ENCODE results near the gene MINDY4.

MINDY4 gene

GRCh38 chr7:30920584-30921539 lies 149.6 kb downstream of the MINDY4 start:
- no peak for DNase-seq

DNA sequence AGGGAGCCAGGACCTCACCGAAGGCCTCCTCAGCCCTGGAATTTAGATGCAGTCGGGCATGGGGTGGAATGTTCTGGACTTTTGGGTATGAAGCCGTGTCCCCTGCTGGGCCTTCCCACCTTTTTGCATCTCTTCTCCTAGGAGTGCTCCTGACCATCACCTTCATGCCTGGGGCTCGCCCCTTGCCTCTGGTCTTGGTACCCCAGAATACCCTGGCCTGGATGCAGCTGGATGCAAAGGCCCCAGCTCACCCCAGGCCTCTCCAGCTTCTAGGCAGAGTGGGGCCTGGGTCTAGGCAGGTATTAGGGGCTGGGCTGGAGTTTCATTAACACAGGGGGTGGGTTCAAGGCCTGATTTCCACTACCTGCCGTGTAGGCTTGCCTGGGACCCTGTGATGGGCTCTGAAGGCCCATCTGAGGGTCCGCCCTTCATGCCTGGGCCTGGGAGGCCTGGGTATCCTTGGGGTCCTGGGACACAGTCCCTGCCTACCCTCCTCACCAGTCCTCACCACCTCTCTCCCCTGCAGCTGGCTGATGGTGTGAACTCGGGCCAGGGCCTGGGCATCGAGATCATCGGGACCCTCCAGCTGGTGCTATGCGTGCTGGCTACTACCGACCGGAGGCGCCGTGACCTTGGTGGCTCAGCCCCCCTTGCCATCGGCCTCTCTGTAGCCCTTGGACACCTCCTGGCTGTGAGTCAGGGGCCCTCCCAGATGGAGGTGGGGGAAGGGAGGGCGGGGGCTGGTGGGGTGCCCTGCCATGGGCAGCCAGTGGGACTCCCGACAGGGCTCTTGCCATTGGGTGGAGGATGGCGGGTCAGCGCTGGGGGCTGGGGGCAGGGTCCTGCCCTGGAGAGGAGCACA lies 150.6 kb downstream of the MINDY4 start:
- no peak for DNase-seq

- no peak for DNase-seq
These were observed 151.4 kb downstream of the MINDY4 start for GRCh38 chr7:30922596-30922995.

GRCh38 chr7:30923009-30923773 lies 152.0 kb downstream of the MINDY4 start:
- DNase-seq: no peak

- DNase-seq: no peak
These were observed 152.7 kb downstream of the MINDY4 start for GRCh38 chr7:30923774-30924413.

DNA sequence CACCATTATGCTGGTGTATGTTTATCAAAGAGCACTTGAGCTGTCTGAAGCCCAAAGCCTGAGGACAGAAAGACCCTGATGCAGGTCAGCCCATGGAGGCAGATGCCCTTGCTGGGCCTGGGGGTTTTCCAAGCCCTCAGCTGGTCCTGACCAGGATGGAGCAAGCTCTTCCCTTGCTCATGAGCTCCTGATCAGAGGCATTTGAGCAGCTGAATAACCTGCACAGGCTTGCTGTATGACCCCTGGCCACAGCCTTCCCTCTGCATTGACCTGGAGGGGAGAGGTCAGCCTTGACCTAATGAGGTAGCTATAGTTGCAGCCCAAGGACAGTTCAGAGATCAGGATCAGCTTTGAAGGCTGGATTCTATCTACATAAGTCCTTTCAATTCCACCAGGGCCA lies 153.4 kb downstream of the MINDY4 start:
- no peak for DNase-seq

GRCh38 chr7:30925117-30925516 lies 153.9 kb downstream of the MINDY4 start:
- no peak for DNase-seq

GRCh38 chr7:30925913-30926312 lies 154.7 kb downstream of the MINDY4 start:
- no peak for DNase-seq

DNA sequence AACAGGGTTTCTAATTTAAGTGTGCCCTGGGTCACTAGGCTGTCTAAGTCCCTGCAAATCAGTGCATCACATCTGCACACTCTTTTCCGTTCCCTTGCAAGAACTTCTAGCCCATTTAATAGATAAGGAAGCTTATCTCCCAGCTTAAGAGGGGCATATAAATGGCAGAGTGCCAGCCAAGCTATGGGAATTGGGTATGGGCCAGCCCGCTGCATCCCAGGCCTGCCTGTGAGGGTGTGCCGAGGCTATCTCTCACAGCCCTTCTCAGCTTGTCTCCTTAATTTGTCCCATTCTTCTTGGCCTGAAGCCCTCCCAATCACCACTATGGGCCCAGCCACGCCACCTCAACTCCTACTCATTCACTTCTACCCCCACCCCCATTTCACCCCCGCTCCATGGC lies 155.1 kb downstream of the MINDY4 start:
- no peak for DNase-seq

DNA sequence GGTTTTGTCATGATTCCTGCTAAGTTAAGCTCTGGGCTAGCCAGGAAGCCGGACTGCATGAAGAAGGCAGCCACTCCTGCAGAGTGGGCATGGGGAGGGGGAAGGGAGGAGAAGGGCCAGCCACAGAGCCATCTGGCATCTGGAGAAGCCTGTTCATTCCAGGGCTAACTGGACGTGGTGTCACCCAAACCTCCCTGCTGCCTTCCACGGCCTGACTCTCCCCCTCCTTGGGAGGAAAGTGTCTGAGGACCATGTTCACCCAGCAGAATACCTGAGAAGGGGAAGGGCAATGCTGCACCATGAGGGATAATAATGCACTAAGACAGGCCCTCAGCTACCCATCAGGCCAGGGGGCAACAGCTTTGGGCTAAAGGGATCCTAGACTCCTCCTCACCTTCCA lies 155.8 kb downstream of the MINDY4 start:
- no peak for DNase-seq

GRCh38 chr7:30927559-30927958 lies 156.3 kb downstream of the MINDY4 start:
- no peak for DNase-seq

DNA sequence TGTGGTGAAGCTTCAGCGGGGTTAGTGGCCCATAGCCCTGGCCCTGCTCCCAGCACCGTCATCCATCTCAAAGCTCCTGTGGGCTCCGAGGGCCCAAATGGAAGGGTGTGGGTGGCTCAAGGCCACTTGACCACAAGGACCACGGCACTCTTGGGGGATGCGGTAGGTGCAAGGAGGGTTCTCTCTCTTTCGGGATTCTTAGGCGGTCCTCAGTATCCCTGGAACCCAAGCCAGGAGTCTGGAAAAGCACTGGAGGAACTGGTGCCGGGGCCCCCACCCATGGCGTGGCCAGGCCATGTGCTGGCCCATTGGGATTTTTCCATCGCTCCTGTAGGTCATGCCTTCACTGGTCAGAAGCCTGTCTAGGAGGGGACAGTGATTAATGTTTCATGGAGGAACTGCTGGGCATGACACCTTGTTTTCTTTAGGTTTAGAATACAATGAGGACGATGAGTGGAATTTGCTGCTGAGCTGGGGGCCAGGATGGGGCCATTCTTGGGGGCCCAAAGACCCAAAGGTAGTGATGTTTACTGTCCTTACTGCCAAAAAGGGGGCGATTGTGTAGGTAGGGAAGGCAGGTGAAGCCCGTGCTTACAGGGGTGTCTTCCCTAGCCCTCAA lies 157.1 kb downstream of the MINDY4 start:
- no peak for DNase-seq

- no peak for DNase-seq
These were observed 158.5 kb downstream of the MINDY4 start for GRCh38 chr7:30929686-30930085.

- DNase-seq: no peak
These were observed 159.4 kb downstream of the MINDY4 start for GRCh38 chr7:30930621-30931020.

DNA sequence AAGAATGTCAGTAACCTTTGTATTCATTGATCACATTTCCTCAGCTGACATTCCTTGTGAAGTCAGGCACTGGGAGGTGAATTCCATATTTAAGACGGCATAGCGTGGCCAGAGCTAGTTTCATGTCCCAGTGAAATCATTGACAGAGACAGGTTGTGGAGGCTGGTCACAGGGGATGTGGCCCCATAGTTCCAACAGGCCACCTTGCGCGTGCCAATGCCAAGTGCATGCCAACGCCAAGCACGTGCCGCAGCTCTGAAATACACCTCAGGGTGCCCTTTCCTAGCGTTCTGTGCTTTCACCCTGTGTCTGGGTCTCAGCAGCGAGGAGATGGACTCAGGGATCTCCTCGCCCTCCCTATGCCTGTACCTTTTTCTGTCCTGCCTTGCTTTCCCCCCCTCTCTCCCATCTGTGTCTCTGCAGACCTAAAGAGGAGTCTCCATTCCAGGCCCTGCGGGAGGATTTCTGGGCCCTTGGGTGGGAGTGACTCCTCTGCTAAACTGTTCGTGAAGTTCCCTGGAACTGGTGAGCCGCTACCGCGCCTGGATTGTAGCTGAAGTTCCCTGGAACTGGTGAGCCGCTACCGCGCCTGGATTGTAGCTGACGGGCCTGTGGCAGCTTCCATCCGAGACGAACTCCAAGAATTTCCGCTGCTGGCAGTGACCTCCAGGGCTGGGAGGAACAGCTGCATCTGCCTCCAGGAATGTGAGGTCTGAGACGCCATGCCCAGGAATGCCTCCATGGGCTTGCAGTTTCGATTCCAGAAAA lies 160.1 kb downstream of the MINDY4 start:
- no peak for DNase-seq

GRCh38 chr7:30931929-30932540 lies 160.8 kb downstream of the MINDY4 start:
- no peak for DNase-seq

DNA sequence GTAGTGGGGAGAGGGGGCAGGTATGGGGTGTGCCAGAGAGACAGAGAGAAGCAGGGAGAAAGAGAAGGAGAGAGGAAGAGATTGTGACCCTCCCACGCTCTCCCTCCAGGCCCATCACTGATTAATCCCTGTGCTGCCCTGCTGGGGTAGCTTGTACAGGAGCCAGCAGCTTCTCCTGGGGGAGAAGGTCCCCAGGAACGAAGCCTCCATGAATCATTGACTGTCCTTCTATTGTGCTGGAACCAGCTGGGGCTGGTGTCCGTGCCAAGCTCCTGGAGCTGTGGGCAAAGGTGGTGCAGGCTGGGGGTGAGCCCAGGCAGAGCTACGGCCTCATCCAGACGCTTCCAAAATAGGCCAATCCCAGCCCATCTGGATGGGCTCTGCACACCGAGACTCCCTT lies 161.3 kb downstream of the MINDY4 start:
- DNase-seq: no peak

- no peak for DNase-seq
These were observed 162.1 kb downstream of the MINDY4 start for GRCh38 chr7:30933124-30933974.

GRCh38 chr7:30934225-30934624 lies 163.0 kb downstream of the MINDY4 start:
- no peak for DNase-seq

Measured in cerebellar nuclear complex (tissue), 1 donor.